Jurkat, Clone E6-1 (cell line): ENCODE data around the gene OGA.

Experiments
- DNase-seq: peaks from one replicate; pipeline ENCODE4 v3.0.0-alpha.2; 2011; ENCODE audit warnings: low read depth, low spot score
- H3K4me3 ChIP-seq: 2 replicates; pipeline ENCODE4 v1.5.1; 2011; ENCODE audit warnings: mild to moderate bottlenecking, low read length, control low read depth, moderate library complexity

OGA gene

GRCh38 chr10:101779544-101780186 lies 38.6 kb downstream of the OGA start:
- no peak overlapping the region for H3K4me3 ChIP-seq
- DNase-seq, result peak; percentile 19

- no peak for DNase-seq
Observed at GRCh38 chr10:101778781-101779543, 39.3 kb downstream of the OGA start.

GRCh38 chr10:101778151-101778780 lies 40.0 kb downstream of the OGA start:
- no peak overlapping the region for H3K4me3 ChIP-seq
- no peak for DNase-seq

More at GRCh38 chr10:101778781-101779543, 39.3 kb downstream of the OGA start:
- H3K4me3 ChIP-seq, result no peak overlapping the region

GRCh38 chr10:101777619-101778145 lies 40.6 kb downstream of the OGA start:
- no peak for DNase-seq
- H3K4me3 ChIP-seq, result no peak overlapping the region

GRCh38 chr10:101776161-101776817 lies 42.0 kb downstream of the OGA start:
- no peak for DNase-seq
- no peak overlapping the region for H3K4me3 ChIP-seq

- no peak for DNase-seq
Observed at GRCh38 chr10:101775273-101776160, 42.7 kb downstream of the OGA start, which contains the start of gene FGF8. Gene FGF8, minus strand, starts transcription at chr10:101776114. Its CDS starts 214 bp downstream, at chr10:101775900.

GRCh38 chr10:101774589-101775272 lies 43.5 kb downstream of the OGA start:
- no peak overlapping the region for H3K4me3 ChIP-seq
- no peak for DNase-seq

More at GRCh38 chr10:101775273-101776160, 42.7 kb downstream of the OGA start, which contains the start of gene FGF8:
- no peak within 1 kb of the TSS for H3K4me3 ChIP-seq

- H3K4me3 ChIP-seq, result no peak overlapping the region
- no peak for DNase-seq
Observed at GRCh38 chr10:101773923-101774588, 44.2 kb downstream of the OGA start.

- no peak for DNase-seq
- H3K4me3 ChIP-seq, result no peak overlapping the region
Observed at GRCh38 chr10:101772895-101773761, 45.1 kb downstream of the OGA start.

- H3K4me3 ChIP-seq, result no peak overlapping the region
- no peak for DNase-seq
Observed at GRCh38 chr10:101772017-101772894, 46.0 kb downstream of the OGA start.

GRCh38 chr10:101771380-101771779 lies 46.9 kb downstream of the OGA start:
- DNase-seq, result no peak
- no peak overlapping the region for H3K4me3 ChIP-seq

GRCh38 chr10:101770331-101771215 lies 47.7 kb downstream of the OGA start:
- H3K4me3 ChIP-seq, result no peak overlapping the region
- DNase-seq, result no peak

- H3K4me3 ChIP-seq, result no peak overlapping the region
- DNase-seq, result no peak
Observed at GRCh38 chr10:101769541-101770180, 48.6 kb downstream of the OGA start.

- no peak for DNase-seq
- no peak overlapping the region for H3K4me3 ChIP-seq
Observed at GRCh38 chr10:101768791-101769170, 49.5 kb downstream of the OGA start.
